A549 (cell line): ENCODE data around the gene STRBP.

ENCODE experiments used
- CTCF ChIP-seq: fragments of >200 bp; sonication (Bioruptor Twin); formaldehyde crosslinking; IDR thresholded peaks from 3 replicates; pipeline ENCODE4 v1.5.1; 2016
- EP300 ChIP-seq, 2 experiments: fragments of >200 bp; sonication (Bioruptor Twin); formaldehyde crosslinking; IDR thresholded peaks; 2 replicates in 1 of 2; 3 replicates in 1 of 2; pipeline ENCODE4 v1.6.1; 2016 to 2017
- FOSL2 ChIP-seq, 2 experiments: fragments of 450-650 bp in 1 of 2; fragments of >200 bp in 1 of 2; sonication (Bioruptor Twin) in 1 of 2; formaldehyde crosslinking; IDR thresholded peaks; 2 replicates each; pipeline versions ENCODE4 v1.5.0 to v1.6.1; 2016 to 2020; ENCODE audit warnings: mild to moderate bottlenecking in 1 of 2, moderate library complexity in 1 of 2
- JUNB ChIP-seq: fragments of >200 bp; sonication (Bioruptor Twin); formaldehyde crosslinking; IDR thresholded peaks from 2 replicates; pipeline ENCODE4 v1.6.1; 2016
- MAZ ChIP-seq: fragments of 150-350 bp; IDR thresholded peaks from 2 replicates; pipeline ENCODE4 v1.6.1; 2014; ENCODE audit warnings: antibody characterized with exemption, low read depth, low read length, borderline replicate concordance
- PHF8 ChIP-seq: fragments of 200-600 bp; sonication (generic); IDR thresholded peaks from 2 replicates; pipeline ENCODE4 v1.6.1; 2016; ENCODE audit warnings: low read depth, mild to moderate bottlenecking, antibody characterized with exemption, moderate library complexity, borderline replicate concordance
- POLR2A ChIP-seq: IDR thresholded peaks from 2 replicates; pipeline ENCODE4 v1.6.1; 2012; ENCODE audit warnings: mild to moderate bottlenecking, low read length
- RCOR1 ChIP-seq: fragments of 150-350 bp; IDR thresholded peaks from 2 replicates; pipeline ENCODE4 v1.6.1; 2014; ENCODE audit warnings: antibody characterized with exemption, low read length, low read depth
- RFX5 ChIP-seq: fragments of 450-650 bp; IDR thresholded peaks from 2 replicates; pipeline ENCODE4 v1.7.1; 2014; ENCODE audit warnings: antibody characterized with exemption, mild to moderate bottlenecking, moderate library complexity

- TF ChIP-seq JUNB, result no peak
- TF ChIP-seq RCOR1, result no peak
- no peak for TF ChIP-seq CTCF
- no peak for TF ChIP-seq RFX5
- no peak for TF ChIP-seq FOSL2 (IDR thresholded peaks at IDR 0.05)
- no peak for TF ChIP-seq FOSL2 (CRISPR knock-in tag; IDR thresholded peaks at IDR 0.05)
- no peak for TF ChIP-seq EP300 (IDR thresholded peaks at IDR 0.05)
- no peak for TF ChIP-seq PHF8
- TF ChIP-seq MAZ, result no peak
- no peak for TF ChIP-seq POLR2A
These were observed 178.6 kb downstream of the STRBP start for GRCh38 chr9:123089790-123090189.
